HCT116 (cell line): ENCODE data around the gene USP30. TPM values are rescaled to one million over a fixed set of nuclear protein-coding genes. Genes with fewer than 3 reads are reported as not detected.

Source experiments
- ATAC-seq: fragments of 200-7000 bp; cut with Tn5 transposase; 2 replicates; pipeline ENCODE4 v1.9.1; 2020; ENCODE audit warnings: mild to moderate bottlenecking, moderate library complexity
- BruUV-seq: library from RNA; stranded (reverse); fragments of 400-500 nt; replicated peaks from 2 replicates; lab custom pipeline; 2021; lab: Mats Ljungman, UMichigan
- CTCF ChIA-PET: fragments of 300-600 bp; sonication (Branson Sonifier 250); formaldehyde crosslinking; loops from one replicate; lab custom pipeline; 2021; ENCODE audit warnings: antibody characterized with exemption; lab: Charles Lee
- POLR2A ChIA-PET: fragments of 300-600, 350-600 bp; sonication (Branson Sonifier 250); formaldehyde crosslinking; loops from one replicate; lab custom pipeline; 2021; ENCODE audit warnings: antibody characterized with exemption; lab: Charles Lee
- RAD21 ChIA-PET, 2 experiments: fragments of 300-600 bp; sonication (Branson Sonifier 250); formaldehyde crosslinking; loops; one replicate each; lab custom pipeline; 2023; ENCODE audit warnings: low total read pairs in 2 of 2; ENCODE audit not compliant: uncharacterized antibody in 2 of 2, unreplicated experiment in 2 of 2, low non-redundant PET in 1 of 2; lab: Charles Lee
- DNase-seq: peaks from one replicate; pipeline ENCODE4 v3.0.0-alpha.2; 2010; ENCODE audit warnings: low read depth, low spot score
- H2AFZ ChIP-seq: fragments of 200-600 bp; shearing (Covaris generic), sonication (generic); 2 replicates; pipeline ENCODE4 v1.6.1; 2017; ENCODE audit warnings: low read depth, mixed run types, mixed read lengths, antibody characterized with exemption, low read length; ENCODE audit not compliant: poor library complexity, severe bottlenecking
- H3K27ac ChIP-seq: 2 replicates; pipeline ENCODE4 v1.5.1; 2012; ENCODE audit warnings: low read depth, low read length
- H3K27me3 ChIP-seq: fragments of 200-600 bp; sonication (generic); 2 replicates; pipeline ENCODE4 v1.6.1; 2016; ENCODE audit warnings: mixed run types, low read length, mixed read lengths; ENCODE audit not compliant: insufficient read depth
- H3K36me3 ChIP-seq, 2 experiments: fragments of 200-500 bp in 1 of 2; fragments of 200-600 bp in 1 of 2; sonication (Bioruptor generic) in 1 of 2; sonication (generic) in 1 of 2; 2 replicates each; pipeline versions ENCODE4 v1.5.1 to v1.6.1; 2014 to 2016; ENCODE audit warnings: low read length in 2 of 2, inconsistent platforms in 1 of 2, mixed read lengths in 1 of 2, mixed run types in 1 of 2; ENCODE audit not compliant: insufficient read depth in 2 of 2, control insufficient read depth in 1 of 2
- H3K4me1 ChIP-seq, 2 experiments: fragments of 200-600 bp in 1 of 2; sonication (generic) in 1 of 2; 2 replicates each; pipeline versions ENCODE4 v1.5.1 to v1.6.1; 2012 to 2017; ENCODE audit warnings: low read length in 2 of 2, inconsistent platforms in 1 of 2, mild to moderate bottlenecking in 1 of 2, mixed read lengths in 1 of 2, mixed run types in 1 of 2, moderate library complexity in 1 of 2; ENCODE audit not compliant: insufficient read depth in 2 of 2, control insufficient read depth in 1 of 2
- H3K4me2 ChIP-seq: fragments of 200-600 bp; sonication (generic); 2 replicates; pipeline ENCODE4 v1.6.1; 2017; ENCODE audit warnings: mixed run types, low read length, mixed read lengths
- H3K4me3 ChIP-seq, 2 experiments: fragments of 200-600 bp in 1 of 2; sonication (generic) in 1 of 2; replicated peaks in 1 of 2; 2 replicates each; pipeline ENCODE4 v1.5.1; 2011 to 2016; ENCODE audit warnings: low read length in 2 of 2, control low read depth in 1 of 2, low read depth in 1 of 2, mild to moderate bottlenecking in 1 of 2, mixed read lengths in 1 of 2, mixed run types in 1 of 2
- H3K79me2 ChIP-seq: fragments of 200-600 bp; sonication (generic); 2 replicates; pipeline ENCODE4 v1.6.1; 2017; ENCODE audit warnings: mild to moderate bottlenecking, mixed run types, low read length, moderate library complexity, mixed read lengths; ENCODE audit not compliant: insufficient read depth
- H3K9ac ChIP-seq: fragments of 200-600 bp; sonication (generic); 2 replicates; pipeline ENCODE4 v1.6.1; 2016; ENCODE audit warnings: low read length, mixed read lengths
- H3K9me2 ChIP-seq: fragments of 200-600 bp; sonication (generic), shearing (Covaris generic); 2 replicates; pipeline ENCODE4 v1.6.1; 2017; ENCODE audit warnings: mixed run types, mild to moderate bottlenecking, moderate library complexity; ENCODE audit not compliant: insufficient read depth
- H3K9me3 ChIP-seq, 2 experiments: fragments of 200-500 bp in 1 of 2; fragments of 200-600 bp in 1 of 2; sonication (Bioruptor generic) in 1 of 2; sonication (generic) in 1 of 2; 2 replicates each; pipeline ENCODE4 v1.6.1; 2014 to 2017; ENCODE audit warnings: low read length in 2 of 2, mixed read lengths in 2 of 2, inconsistent platforms in 1 of 2, low read depth in 1 of 2, mild to moderate bottlenecking in 1 of 2, mixed run types in 1 of 2, moderate library complexity in 1 of 2; ENCODE audit not compliant: control insufficient read depth in 1 of 2, insufficient read depth in 1 of 2
- H4K20me1 ChIP-seq: fragments of 200-600 bp; sonication (generic), shearing (Covaris generic); 2 replicates; pipeline ENCODE4 v1.6.1; 2017; ENCODE audit warnings: mixed run types, mild to moderate bottlenecking, moderate library complexity; ENCODE audit not compliant: insufficient read depth
- TCF7L2 ChIP-seq: IDR thresholded peaks from 2 replicates; pipeline ENCODE4 v1.7.0; 2011; ENCODE audit warnings: borderline replicate concordance, inconsistent platforms; ENCODE audit not compliant: insufficient read depth, insufficient read length; ENCODE audit errors: extremely low read depth
- intact Hi-C: fragments of 100-400 bp; cut with micrococcal nuclease; formaldehyde crosslinking; loops from 2 replicates; pipeline ENCODE4 v1.10.0; 2022
- total RNA-seq: library from RNA; stranded (reverse); gene quantifications from one replicate; pipeline ENCODE4 v1.2.1, GENCODE V29; 2021; ENCODE audit not compliant: unreplicated experiment
- TF ChIP-seq, protein P1 (sequence below): IDR thresholded peaks from 2 replicates; pipeline ENCODE4 v1.6.1; 2012; ENCODE audit warnings: low read depth

The USP30 gene
- total RNA-seq, 1 experiment from 2014 or later: 9.2 TPM

GRCh38 chr12:109097140-109097434 is 44.7 kb downstream of the USP30 start:
- ATAC-seq: no peak
- intact Hi-C loops: loop anchor here (10.0 kb wide), 3 partner anchors 142 to 292 kb away; no protein-coding TSS in a partner anchor
- Histone ChIP-seq H3K4me1 (peaks cover 10 to 37% of the 10 kb centered on the region in 2 experiments; a peak in 3 of 4 replicates), H3K4me3 (peak overlapping the region; percentile 72 to 79), H3K79me2 (peaks cover 49% of the 10 kb centered on the region), H3K9ac (peak overlapping the region; percentile 81), H2AFZ (peak overlapping the region; percentile 20), H4K20me1 (no peaks in the 10 kb centered on the region), H3K9me3 (no peaks in the 10 kb centered on the region), H3K36me3 (peaks cover 4 to 23% of the 10 kb centered on the region in 2 experiments; a peak in 1 of 4 replicates), H3K4me2 (peak overlapping the region; percentile 86), H3K27ac (peak overlapping the region; percentile 71), H3K9me2 (no peaks in the 10 kb centered on the region), H3K27me3 (no peaks in the 10 kb centered on the region)
- peak; percentile 4 for TF ChIP-seq TCF7L2
- TF ChIP-seq, protein P1, sequence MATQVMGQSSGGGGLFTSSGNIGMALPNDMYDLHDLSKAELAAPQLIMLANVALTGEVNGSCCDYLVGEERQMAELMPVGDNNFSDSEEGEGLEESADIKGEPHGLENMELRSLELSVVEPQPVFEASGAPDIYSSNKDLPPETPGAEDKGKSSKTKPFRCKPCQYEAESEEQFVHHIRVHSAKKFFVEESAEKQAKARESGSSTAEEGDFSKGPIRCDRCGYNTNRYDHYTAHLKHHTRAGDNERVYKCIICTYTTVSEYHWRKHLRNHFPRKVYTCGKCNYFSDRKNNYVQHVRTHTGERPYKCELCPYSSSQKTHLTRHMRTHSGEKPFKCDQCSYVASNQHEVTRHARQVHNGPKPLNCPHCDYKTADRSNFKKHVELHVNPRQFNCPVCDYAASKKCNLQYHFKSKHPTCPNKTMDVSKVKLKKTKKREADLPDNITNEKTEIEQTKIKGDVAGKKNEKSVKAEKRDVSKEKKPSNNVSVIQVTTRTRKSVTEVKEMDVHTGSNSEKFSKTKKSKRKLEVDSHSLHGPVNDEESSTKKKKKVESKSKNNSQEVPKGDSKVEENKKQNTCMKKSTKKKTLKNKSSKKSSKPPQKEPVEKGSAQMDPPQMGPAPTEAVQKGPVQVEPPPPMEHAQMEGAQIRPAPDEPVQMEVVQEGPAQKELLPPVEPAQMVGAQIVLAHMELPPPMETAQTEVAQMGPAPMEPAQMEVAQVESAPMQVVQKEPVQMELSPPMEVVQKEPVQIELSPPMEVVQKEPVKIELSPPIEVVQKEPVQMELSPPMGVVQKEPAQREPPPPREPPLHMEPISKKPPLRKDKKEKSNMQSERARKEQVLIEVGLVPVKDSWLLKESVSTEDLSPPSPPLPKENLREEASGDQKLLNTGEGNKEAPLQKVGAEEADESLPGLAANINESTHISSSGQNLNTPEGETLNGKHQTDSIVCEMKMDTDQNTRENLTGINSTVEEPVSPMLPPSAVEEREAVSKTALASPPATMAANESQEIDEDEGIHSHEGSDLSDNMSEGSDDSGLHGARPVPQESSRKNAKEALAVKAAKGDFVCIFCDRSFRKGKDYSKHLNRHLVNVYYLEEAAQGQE: no peak
- CTCF ChIA-PET: no interaction called here
- RAD21 ChIA-PET: no interaction called here
- POLR2A ChIA-PET: interaction anchor here (0.6 kb wide), 1 partner anchor 265 kb away, joined by 4 read pairs; no protein-coding TSS in a partner anchor
- BruUV-seq: no TSS peak
- no peak for DNase-seq
